Stimulated activated CD4-positive, alpha-beta T cell treated with anti-CD3 and anti-CD28 coated beads, Interleukin-15, amount 100 ng/mL, for 1 hour (primary cell): Measurements from ENCODE around the gene MGST3.
"Not testable (repeated sequence)": the region's sequence is repeated elsewhere in the genome, so short reads cannot be mapped to it uniquely, and the experiment has no call there.

Source experiments
- DNase-seq, 2 donors: peaks; one replicate each; pipeline ENCODE4 v3.0.0-alpha.2; 2020; ENCODE audit warnings: low read depth in 1 of 2, low spot score in 1 of 2

The MGST3 gene

DNA sequence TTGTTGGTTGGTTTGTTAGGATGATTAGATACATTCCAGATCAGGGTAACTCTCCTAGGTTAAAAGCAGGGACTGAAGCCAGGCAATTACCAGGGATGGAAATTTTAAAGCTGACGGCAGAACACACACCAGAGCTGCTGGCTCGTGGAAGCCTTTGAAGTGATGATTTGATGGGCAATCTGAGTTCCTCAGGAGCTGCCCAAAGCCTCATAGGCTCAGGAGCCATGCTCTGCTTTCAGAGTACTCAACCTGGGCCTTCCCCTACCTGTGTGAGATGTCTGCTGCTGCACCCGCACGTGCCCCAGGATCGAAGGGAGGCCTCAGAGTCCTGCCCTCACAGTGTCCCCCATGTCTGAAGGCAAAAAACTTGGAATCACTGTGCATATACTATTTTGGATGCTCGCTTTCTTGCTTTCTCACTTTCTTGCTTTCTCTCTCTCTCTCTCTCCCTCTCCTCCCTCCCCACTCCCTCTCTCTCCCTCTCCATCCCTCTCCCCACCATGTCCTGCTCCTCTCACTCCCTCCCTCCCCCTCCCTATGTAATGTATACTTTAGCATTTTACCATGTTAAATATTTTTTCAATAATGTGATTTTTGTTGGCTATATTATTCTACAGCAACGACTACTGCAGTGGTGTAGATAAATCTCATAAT, 18.0 kb downstream of the MGST3 start:
- no peak for DNase-seq

DNA sequence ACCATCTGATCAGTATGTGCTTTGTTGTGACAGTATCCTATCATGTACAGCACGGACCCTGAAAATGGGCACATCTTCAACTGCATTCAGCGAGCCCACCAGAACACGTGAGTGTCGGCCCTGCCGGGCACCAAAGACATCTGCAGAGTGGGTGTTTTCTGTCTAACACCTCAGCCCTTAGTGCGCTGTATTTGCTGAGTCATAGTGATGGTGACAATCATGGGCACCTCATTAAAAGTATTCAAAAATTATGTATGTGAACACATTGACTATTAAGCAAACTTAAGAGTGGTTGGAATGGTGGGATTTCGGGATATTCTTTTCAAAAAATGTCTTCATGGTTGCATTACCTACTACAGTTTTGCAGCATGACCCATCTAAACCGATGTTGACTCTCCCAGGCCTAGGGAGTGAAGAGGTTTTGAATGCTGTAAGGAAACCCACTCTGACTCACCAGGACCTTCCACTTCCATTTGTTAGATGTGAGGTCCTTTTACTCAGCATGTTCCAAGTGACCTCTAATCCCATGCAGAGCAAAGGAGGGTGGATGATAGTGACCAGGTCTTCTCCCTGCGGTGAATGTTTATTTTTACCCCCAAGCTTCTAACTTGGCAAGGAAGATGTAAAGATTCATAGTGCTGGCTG, 20.1 kb downstream of the MGST3 start:
- no peak for DNase-seq

DNA sequence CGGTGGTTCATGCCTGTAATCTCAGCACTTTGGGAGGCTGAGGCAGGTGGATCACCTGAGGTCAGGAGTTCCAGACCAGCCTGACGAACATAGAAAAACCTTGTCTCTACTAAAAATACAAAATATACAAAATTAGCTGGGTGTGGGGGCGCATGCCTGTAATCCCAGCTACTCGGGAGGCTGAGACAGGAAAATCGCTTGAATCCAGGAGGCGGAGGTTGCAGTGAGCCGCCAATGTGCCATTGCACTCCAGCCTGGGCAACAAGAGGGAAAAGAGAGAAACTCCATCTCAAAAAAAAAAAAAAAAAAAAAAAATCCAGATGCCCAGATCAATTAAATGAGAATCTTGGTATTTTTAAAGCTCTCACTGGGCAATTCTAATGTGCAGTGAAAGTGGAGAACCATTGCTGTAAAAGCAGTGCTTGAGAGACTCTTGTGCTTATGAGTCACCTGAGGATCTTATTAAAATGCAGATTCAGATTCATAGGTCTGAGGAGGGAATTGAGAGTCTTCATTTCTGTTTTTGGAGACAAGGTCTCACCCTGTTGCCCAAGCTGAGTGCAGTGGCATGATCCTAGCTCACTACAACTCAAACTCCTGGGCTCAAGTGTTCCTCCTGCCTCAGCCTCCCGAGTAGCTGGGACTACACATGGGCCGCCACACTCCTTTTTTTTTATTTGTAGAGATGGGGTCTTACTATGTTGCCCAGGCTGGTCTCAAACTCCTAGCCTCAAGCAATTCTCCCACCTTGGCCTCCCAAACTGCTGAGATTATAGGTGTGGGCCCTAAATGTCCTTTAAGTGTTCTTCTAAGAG, 27.9 kb downstream of the MGST3 start:
- DNase-seq, result not testable (repeated sequence)

DNA sequence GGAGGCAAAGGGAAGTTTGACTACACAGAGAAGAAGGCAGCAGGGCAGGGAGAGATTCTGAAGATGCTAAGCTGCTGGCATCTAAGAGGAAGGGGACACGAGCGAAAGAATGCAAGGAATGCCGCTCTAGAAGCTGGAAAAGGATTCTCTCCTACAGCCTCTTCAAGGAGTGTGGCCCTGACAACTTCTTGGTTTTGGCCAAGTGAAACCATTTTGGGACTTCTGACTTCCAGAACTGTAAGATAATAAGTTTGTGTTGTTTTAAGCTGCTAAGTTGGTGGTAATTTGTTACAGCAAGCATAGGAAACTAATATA, 28.5 kb downstream of the MGST3 start:
- no peak for DNase-seq

DNA sequence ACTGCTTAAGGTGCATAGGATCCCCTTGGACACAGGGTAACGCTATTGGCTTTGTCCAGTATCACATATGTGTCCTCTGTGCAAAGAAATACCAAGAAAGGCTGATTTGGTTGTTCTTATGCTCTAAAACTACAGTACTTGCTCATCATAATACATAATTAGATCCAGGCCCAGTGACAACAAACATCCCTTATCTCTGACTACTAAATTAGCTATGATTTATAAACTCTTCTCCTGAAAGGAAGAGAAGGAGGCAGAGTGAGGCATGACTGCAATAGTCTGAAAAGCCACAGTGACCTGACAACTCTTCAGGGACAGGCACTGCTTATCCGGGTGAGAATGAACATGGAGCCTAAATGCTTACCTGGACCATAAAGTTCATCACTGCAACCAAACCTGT, 30.7 kb downstream of the MGST3 start:
- DNase-seq, result no peak

DNA sequence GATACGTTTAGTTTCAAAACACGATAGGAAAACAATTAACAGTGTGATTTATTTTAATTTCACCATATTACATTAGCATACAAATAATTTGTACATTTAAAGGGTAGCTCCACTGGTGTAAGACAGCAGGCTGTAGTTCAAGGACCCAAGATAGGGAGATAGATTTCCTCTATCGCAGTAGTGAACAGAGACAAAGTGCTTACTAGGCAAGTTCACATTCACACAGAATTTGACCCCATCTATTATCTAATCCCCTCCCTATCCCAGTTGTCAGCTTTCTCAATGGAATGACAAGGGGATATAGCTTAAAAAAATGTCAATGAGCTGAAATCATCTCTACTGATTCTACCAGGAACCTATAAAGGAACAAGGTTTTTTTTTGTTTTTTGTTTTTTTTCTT, 31.2 kb downstream of the MGST3 start:
- DNase-seq, result no peak

DNA sequence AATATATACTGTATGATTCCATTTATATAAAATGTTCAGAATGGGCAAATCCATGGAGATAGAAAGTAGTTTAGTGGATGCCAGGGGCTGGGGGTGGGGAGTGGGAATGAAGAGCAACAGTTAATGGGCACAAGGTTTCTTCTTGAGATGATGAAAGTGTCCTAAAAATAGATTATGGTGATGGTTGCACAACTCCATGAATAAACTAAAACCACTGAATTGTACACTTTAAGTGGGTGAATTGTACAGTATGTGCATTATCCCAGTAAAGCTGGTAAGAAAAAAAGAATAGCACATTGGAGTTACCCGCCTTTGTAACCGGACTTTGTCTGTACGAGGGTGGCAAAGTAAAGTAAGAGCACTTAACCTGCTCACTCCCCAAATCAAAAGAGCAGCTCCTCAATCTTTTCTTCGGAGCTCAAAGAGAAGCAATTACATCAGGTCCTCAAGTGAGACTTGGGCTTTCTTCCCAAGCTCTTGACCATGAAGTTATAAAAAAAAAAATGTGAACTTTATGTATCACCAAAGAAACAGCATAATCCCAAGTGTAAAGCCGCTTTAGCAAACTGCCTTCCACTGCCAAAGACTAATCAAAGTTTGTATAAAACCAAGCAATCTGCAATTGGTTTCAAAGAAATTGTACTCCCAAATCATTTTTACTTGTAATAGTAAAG, 35.3 kb downstream of the MGST3 start:
- no peak for DNase-seq

DNA sequence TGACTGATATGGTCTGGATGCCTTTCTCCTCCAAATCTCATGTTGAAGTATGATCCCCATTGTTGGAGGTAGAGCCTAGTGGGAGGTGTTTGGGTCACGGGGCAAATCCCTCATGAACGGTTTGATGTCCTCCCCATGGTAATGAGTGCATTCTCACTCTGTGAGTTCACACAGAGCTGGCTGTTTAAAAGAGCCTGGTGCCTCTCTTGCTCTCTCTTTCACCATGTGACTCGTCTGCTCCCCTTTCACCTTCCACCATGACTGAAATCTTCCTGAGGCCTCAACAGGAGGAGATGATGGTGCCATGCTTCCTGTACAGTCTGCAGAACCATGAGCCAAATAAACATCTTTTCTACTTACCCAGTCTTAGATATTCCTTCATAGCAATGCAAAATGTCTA, 37.1 kb downstream of the MGST3 start:
- DNase-seq, result no peak

DNA sequence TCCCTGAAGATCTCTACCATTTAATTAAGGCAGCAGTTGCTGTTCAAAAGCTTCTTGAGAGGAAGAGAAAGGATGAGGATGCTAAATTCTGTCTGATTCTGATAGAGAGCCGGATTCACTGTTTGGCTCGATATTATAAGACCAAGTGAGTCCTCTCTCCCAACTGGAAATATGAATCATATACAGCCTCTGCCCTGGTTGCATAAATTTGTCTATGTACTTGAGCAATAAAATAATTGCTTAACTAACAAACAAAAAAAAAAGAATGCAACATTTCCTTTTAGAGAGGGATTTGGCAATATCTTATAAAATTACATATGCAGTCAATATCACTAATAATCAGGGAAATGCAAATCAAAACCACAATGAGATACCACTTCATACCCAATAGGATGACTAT, 40.5 kb downstream of the MGST3 start:
- DNase-seq, result no peak

DNA sequence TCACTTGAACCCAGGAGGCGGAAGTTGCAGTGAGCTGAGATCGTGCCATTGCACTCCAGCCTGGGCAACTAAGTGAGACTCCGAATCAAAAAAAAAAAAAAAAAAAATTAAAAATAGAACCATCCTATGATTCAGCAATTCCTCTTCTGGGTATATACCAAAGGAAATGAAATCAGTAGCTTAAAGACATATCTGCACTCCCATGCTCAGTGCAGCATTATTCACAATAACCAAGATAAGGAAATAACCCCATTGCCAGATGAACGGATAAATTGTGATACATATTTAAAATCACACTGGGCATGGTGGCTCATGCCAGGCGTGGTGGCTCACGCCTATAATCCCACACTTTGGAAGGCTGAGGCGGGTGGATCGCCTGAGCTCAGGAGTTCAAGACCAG, 43.6 kb downstream of the MGST3 start:
- no peak for DNase-seq

DNA sequence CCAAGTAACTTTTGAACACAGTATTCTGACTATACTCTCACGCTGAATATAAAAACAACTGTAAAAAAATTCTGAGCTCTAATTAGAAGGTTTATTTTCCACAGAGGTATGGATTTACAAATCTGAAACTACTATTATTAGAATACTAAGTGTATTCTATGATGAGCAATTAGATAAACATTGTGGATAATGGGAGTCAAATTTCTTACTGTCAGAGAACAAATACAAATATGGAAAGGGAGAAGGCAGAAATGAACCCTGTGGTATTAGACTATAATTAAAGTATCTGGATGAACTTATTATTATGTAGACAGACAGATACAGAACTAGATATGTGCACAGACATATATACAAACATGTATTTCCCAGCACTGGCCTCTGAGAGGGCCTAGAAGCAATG, 44.8 kb downstream of the MGST3 start:
- DNase-seq, result no peak

DNA sequence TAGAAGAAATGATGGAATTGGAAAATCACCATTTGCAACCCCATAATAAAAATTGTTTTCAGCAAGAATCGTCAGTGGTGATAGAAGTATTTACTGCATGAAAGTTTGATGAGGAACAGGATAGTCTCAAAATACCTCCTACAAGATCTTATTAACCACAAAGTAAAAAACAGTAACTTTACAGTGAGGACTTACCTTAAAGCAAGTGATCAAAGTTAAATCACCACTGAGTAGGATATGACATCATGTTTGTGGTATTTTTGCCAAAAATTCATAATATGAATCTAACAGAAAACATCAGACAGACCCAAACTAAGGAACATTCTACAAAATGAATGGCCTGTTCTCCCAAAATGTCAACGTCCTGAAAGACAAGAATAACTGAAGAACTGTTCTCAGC, 47.5 kb downstream of the MGST3 start:
- DNase-seq, result no peak

DNA sequence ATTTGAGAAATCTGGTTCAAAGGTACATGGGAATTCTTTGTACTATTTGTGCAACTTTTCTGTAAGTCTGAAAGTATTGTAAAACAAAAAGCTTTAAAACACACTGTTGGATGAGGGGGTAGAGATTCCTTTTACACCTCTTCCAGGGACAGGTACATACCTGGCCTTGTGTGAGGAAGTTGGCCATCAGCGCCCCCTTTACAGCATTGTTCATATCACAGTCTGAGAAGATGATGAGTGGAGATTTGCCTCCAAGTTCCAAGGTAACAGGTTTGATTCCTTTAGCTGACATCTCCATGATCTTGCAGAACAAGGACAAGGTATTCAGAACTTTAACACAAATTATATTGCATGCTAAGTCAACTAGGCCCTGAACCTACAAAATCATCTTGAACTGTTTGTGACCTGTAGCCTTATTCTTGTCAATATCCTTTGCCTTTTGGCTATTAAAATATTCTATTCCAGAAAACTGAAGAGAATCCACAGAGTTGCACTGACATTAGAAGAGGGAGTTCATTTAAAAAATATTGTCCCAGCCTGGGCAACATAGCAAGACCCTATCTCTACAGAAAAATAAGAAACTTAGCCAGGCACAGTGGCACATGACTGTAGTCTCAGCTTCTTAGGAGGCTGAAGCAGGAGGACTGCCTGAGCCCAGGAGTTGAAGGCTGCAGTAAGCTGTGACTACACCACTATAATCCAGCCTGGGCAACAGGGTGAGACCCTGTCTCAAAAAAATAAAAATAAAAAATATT, 48.4 kb downstream of the MGST3 start:
- DNase-seq, result no peak

DNA sequence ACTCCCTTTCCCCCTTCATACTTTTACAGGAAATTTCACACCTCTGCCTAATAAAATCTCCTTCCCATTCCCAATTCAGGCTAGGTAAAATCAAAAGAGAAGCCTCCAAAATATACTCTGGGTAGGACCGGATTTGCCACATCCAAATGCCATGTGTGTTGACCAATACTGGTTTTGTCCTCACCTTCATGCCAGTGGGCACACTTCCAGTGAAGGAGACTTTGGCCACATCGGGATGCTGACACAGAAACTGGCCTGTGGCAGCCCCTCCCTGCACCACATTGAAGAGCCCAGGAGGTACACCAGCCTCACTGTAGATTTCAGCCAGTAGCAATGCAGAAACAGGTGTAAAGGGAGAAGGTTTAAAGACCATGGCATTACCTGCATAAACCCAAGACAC, 49.3 kb downstream of the MGST3 start:
- DNase-seq, result no peak

DNA sequence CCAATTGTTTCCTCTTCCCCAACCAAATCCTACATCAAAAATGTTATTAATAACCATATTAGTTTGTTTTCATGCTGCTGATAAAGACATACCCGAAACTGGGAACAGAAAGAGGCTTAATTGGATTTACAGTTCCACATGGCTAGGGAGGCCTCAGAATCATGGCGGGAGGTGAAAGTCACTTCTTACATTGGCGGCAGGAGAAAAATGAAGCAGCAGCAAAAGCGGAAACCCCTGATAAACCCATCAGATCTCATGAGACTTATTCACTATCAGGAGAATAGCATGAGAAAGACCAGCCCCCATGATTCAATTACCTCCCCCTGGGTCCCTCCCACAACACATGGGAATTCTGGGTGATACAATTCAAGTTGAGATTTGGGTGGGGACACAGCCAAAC, 49.7 kb downstream of the MGST3 start:
- DNase-seq, result not testable (repeated sequence)

DNA sequence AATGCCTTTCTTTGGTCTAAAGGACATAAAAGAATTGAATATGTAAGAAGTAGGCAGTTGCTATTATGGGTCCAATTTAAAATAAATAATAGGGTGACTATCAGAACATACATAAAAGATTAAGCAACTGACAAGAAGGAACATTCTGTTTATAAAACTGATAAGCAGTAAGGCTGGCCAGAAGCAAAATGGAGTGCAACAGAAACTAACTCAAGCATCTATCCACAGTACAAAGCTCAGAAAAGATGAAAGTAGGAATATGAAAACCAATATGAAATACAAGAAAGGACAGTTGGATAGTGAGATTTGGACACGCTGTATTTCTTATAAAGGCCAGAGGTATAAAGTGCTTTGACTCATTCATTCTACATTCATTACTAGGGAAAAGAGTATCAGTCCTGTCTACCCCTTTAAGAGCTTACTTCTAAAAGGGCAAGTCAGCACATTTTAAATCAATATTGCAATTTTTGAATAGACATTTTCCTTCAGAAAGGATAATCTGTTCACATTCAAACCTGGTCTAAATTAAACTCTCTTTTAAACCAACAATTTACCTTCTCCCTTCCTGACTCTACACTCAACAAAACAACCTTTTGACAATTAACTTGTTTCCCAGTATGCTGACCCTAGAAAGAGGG, 52.9 kb downstream of the MGST3 start:
- no peak for DNase-seq

DNA sequence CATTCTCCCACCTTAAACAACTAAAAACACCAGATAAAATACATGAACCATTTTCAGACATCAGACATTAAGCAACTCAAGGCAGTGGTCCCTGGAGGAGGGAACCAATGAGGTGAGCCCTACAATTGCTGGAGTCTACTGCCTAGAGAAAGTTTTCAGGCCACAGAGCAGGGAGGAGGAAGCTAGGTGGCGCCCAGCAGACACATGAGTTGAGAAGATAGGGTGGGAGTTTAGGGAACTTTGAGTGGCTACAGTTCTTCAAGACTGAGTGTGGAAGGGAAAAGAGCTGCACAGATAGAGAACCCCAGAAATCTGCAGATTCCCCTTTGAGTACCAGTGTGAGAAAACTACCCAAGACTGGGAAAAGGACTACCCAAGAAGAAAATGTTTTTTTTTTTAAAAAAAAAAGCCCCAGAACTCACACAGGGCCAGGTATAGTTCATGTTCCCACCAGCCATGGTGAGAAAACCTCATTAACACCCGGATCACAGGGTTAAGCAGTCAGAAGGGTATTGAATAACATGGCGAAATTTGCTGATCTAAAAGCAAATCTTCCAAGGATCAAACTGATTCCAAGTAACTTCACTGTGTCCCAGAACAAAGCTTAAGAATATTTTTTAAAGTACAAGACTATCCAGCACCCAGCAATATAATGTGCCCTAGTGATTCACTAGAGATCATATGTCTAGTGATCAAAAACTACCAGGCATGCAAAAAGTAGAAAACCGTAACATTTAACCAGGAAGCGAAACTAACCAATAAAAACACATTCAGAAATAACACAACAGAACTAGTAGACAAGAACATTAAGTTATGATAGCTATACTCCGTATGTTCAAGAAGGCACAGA, 55.3 kb downstream of the MGST3 start:
- no peak for DNase-seq

DNA sequence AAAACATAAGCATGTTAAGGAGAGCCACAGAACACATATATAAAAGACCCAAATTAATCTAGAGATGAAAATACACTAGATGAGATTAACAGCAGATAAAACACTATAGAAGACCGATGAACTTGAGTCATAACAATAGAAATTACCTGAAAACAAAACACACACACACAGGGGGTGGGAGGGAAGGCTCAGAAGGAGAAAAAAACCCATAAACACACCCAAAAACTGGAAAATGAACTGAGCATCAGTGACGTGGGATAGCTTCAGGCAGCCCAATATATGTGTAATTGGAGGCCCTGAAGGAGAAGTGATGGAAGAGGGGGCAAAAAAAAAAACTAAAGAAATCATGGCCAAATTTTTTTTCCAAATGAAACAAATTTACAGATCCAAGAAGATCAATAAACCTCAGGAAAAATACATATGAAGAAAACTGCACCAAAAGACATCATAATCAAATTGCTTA, 56.0 kb downstream of the MGST3 start:
- no peak for DNase-seq

DNA sequence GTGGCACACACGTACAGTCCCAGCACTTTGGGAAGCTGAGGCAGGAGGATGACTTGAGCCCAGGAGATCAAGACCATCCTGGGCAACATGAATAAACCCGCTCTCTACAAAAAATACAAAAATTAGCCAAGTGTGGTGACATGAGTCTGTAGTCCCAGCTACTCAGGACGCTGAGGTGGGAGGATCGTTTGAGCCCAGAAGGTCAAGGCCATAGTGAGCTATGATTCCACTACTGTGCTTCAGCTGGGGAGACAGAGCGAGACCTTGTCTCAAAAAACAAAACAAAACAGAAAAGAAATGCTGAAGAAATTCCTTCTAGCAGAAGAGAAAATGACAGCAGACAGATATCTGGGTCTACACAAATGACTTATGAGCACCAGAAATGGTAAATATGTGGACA, 57.0 kb downstream of the MGST3 start:
- DNase-seq, result no peak

DNA sequence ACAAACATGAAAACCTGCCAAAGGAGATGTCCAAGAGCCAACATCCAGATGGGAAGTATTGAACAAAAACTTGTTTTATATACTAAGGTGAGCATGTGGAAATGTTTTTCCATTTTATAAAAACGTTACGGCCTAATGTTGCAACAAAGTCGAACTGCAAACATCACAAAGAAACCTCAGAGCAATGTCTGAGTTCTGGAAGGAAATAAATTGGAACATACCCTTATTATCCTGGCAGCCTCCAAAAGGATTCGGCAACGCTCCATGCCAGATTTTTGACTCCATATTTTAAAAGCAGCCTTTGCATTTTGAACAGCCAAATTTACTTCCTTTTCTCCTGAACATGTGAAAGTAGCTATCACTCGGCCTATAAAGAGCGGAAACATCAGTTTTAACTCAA, 64.0 kb downstream of the MGST3 start:
- DNase-seq, result no peak
